Amniotic stem cell (primary cell): ENCODE measurements around the gene ACTN1.

Experiments
- DNase-seq: peaks from one replicate; lab custom pipeline; 2025; lab: John Stamatoyannopoulos, UW

Gene ACTN1

DNA sequence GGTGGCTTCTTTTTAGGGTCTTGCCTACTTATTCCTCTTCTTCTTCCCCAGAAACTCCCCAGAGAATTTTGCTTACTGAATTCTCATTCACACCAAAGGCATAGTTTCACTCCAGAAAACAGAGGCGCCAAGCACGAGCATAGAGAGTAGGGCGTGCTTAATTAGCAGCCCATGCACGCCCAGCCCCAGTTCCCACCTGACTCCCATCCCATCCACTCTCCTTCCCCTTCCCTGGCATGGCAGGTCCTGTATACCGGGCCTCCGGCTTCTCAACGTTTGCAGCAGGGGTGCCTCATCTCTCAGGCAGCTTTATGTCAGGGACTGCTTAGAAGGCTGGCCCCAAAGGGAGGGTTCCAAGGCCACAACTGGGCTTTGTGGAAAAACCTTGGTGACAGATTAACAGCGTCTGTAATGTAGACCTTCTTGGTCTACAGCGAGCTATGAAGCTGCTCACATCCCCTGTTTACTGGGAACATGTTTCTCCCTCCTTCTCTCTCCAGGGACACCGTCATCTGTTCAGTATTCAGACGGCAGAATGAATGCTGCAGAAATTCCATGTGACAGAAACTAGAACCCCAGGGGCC is 62.7 kb downstream of the ACTN1 start:
- no peak for DNase-seq

DNA sequence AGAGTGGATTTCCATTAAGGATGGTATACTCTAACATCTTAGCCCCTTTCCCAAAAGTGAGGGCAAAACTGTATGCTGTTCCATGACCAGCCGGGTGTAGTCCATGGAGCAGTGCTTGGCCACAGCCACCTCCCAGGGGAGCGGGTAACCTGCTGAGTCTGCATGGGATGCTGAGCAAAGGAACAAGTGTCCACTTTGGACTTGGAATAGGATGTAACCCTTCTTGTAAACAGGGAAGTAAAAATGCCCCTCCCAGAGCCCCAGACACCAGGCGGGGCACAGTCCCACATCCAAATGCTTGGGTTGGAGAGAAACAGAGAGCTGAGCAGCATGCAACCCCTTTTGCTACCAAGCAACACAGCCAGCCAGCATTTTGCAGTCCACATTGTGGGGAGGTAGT is 65.6 kb downstream of the ACTN1 start:
- DNase-seq: no peak

DNA sequence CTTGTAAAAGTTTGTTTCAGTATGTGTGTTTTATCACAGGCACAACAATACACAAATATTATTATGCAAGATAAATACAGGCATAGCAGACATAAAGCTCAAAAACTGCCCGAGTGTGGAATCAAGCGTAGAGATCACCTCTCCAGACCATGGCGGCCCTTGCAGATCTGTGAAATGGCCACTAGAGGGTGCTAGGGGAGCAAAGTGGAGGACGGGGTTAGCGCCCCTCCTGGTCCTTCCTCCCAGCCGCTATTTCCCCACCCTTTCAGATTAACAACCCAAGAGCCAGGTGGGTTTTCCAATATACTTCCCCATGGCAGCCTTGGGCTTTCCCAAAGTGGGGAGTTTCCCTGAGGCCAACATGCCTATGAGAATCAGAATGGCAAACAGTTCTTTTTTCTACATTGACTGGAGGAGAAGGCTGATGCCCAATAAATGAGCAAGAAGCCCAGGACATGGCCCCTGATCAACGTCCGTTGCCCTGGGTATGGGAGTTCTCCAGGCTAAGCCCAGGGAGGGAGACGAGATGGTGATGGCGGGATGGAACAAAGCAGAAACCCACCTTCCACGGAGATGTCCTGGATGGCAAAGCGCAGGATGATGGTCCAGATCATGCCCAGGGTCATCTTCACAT is 67.4 kb downstream of the ACTN1 start:
- DNase-seq: peak; percentile 70

DNA sequence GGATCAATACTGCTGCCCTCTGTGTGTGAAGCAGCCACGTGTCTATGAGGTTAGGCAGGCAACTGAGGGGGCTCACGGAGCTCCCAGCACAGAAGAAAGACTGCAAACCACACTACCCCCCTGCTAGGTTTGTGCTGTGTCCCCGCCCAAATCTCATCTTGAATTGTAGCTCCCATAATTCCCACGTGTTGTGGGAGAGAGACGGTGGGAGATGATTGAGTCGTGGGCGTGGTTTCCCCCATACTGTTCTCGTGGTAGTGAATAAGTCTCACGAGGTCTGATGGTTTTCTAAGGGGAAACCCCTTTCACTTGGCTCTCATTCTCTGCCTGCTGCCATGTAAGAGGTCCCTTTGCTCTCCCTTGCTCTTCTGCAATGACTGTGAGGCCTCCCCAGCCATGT is 68.6 kb downstream of the ACTN1 start:
- no peak for DNase-seq

DNA sequence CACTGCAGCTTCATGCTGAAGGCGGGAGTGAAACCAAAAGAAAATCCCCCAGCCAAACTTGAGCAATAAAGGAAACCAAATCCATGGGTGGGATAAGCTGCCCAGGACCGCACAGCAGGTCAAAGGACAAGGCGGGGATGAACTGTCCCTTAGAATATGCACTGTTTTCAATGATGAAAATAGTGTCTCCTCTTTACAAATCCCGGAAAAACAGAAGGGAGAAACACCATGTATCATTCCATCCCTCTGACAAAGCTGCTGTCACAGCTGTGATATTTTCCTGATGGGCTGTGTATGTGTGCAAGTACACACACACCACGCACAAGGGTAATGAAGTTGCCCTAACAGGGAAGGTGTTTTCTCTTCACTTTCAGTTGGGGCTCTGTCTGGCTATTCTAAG is 70.3 kb downstream of the ACTN1 start:
- DNase-seq: no peak

DNA sequence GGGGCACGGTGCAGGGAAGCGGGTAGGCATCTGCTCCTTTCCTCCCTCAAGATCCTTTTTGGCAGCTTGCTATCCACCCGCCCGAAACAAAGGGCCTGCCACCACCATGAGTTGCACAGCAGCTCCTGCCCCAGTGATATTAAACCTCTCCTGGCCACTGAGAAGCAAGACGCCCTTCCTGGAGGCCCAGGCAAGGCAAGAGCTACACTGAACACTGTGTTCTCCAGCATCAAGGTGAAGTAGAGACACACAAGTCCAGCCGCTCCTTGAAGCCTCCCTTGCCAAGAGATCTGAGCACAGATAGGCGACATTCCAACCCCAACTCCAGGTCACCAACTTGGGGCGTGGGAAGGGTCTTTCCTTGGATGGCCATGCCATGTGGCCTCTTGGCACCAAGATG is 70.9 kb downstream of the ACTN1 start:
- no peak for DNase-seq

DNA sequence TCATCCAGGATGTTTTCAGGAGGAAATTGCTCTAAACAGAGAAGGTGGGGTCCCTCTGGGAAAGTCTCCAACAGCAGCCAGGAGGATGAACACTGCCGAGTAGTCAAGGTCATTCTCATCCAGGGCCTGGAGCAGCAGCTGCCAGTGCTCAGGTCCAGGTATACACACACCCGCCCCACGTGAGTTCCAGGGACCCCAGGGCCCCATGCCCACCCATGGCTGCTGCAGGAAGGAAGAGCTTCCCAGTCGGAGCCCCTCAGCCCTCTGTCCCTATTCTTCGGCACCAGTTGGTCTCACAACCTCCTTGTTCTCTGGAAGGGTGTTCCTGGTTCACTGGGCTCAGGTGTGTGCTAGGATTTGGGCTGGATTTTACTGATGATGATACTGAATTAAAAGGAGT is 72.7 kb downstream of the ACTN1 start:
- no peak for DNase-seq

DNA sequence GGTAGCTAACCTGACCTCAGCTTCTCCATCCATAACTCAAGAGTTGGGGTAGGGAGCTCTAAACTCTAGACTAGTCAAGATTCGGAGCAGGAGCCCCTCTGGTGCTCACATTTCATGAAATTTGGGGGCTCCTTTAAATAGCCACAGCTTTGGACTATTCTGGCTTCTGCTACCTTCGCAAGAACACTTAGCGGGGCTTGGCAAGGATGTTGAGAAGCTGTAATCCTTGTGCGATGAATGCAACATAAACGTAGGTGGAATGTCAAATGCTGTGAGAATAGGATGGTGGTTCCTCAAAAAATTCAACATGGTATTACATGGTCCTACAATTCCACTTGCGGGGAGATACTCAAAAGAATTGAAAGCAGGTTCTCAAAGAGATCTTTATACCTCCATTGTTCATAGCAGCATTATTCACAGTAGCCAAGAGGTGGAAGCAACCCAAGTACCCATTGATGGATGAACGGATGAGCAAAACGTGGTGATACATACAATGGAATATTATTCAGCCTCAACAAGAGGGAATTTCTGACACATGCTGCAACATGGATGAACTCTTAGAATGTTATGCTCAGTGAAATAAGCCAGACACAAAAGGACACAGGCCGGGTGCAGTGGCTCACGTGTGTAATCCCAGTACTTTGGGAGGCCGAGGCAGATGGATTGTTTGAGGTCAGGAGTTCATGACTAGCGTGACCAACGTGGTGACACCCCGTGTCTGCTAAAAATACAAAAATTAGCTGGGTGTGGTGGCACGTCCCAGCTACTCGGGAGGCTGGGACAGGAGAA is 73.8 kb downstream of the ACTN1 start:
- DNase-seq: no peak

DNA sequence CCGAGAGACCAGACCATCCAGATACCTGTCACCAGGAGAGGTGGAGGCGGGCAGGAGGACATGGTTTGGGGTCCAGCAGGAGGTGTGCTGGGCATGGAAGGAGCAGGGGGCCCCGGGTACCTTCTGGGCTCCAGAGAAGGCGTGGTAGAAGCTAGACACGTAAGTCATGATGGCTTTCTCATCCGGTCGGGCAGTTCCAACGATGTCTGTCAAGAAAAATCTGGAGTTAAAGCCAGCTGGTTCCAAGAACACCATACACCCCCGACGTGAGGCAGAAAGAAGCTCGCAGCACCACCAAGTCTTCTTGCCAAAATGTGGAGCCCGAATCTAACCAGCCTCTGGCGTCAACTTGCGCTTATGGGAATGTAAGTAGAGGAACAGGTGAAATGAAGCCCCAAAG is 76.7 kb downstream of the ACTN1 start:
- no peak for DNase-seq

DNA sequence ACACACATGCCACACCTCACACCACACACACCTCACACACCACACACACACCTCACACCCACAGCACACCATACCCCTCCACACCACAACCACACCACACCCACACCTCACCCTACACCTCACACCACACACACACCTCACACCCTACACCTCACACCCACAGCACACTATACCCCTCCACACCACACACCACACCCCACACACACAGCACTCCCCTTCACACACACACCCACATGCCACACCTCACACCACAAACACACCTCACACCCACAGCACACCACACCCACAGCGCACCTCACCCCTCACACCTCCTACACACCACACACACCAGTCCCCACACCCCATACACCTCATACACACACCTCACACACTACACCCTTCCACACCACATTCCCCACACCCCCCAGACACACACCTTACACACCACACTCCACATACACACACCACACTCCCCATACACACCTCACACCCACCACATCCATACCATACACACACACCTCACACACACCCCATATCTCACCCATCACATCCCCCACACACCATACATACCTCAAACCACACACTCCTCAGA is 80.0 kb downstream of the ACTN1 start:
- no peak for DNase-seq

DNA sequence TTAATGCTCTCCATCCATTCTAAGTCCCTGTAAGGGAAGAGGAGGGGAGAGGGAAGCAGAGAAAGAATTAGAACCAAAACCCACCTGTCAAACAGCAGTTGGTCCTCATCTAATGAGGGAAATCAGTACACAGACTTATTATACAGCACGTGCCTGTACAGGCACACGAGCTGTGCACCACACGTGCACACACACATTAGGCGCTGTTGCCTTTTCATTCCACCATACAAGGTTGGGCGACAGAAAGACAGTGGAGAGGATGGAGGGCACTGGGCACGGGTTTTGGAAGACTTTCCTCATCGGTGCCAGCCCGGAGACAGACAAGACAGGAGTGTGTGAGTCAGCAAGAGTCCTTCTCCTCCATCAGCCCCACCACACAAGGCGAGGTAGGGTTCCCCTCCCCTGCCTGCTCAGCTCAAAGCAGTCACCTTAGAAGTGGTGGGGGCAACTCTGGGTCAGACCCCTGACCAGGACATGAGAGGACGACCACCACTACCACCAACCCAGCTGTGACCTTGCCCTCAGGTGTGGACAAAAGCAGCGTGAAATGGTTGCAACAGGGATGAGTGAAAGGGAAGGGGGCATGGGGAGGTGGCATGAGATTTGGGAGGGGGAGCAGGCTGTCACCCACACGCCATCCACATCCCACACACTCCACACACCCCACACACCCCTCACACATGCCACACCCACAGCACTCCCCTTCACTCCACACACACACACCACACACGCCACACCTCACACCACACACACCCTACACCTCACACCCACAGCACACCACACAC is 80.7 kb downstream of the ACTN1 start:
- no peak for DNase-seq

DNA sequence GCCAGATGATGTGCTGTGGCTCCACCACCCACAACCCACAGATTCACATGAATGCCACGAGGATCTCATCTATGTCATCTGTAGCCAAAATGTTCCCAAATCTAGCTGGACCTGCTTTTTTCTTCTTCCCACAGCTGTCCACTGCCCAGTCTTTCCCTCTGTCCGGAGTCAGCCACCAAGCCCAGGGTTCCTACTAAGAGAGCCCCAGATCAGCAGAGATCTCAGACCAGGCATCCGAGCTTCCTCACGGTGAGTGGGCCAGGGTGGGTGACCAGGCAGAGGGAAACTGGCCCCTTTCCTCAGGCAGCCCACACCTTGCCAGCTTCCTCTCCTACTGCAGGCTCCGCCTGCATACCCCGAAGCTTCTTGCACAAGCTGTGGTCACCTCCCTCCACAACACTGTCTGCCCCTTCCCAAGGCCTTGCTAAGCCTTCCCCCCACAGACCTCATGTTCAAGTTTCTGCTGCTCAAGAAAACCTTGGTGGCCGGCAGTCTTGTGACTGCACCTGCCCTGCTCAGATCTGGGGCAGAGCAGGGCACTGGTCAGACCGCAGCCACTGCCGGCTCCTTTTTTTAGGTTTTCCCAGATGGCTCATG is 81.4 kb downstream of the ACTN1 start:
- DNase-seq: no peak

DNA sequence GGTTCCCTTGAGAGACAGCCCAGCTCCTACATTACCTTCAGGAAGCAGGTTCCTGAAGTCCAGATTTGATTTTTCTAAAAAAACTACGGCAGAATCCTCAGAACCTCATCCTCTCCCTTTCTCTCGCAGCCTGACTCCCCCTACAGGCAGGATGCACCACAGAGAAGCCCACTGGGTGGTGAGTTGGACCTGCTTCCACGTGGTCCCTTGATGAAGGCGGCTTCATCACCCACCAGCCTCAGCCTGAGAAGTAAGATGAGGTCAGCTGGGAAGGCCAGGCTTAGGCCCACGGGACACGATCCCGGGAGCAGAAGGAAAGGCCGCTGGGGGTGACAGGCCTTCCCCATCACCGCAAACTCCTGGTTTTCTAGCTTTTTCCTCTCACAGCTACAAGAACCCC is 83.0 kb downstream of the ACTN1 start:
- DNase-seq: no peak

DNA sequence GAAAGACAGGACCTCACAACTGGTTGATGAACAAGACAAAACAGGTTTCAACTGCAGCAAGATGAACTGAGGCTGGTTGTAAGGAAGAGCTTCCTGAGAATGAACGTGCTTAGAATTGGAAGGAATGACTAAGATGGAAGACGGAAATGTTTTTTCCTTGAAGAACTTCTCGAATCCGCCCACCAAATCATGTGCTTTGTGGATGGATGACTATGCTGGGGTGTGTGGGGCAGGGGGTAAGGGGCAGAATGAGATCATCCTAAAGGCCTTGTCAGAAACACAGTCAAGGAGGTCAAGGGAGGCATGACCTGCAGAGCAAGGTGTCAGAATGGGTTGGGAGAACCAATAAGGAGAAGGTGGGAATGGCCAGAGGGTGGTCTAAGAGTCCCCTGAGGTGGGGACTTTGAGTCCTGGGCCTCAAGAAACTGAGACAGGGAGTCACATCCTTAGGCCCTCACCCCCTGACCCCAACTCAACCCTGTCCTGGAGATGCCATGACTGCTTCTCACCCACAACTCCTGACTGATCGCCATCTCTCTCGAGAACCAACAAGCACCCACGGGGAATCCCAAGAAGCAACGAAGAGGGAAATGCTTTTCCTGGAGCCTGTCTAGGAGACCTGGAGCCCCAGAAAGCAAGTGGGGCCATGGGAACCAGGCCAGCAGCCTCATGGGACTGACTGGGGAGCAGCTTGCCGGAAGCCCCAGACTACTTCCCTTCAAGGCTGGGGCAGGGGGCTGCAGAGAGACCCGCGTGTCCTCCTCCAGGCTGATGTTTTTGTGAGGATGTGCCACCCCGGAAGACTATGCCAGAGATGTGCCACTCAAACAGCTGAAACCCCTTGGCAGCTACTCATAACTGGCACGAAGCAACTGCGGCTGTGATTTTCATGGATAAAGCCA is 84.0 kb downstream of the ACTN1 start:
- no peak for DNase-seq

DNA sequence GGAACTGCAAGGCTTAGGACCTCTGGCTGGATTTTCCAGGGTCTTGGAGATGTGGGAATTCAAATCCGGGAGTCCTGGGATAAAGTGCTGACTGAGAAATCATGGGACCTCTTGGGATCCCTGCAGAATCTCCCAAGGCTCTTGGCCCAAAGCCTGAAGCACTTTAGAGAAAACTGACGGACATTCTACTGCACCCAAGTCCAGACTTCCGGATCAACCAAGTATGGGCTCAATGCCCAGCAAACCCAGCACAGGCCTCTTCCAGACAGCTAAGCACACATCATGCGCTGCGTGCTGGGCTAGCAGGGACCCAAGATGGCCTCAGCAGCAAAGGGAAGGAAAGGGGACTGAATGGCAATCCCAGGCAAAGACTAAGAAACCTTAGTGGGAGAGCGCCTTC is 85.0 kb downstream of the ACTN1 start:
- no peak for DNase-seq

DNA sequence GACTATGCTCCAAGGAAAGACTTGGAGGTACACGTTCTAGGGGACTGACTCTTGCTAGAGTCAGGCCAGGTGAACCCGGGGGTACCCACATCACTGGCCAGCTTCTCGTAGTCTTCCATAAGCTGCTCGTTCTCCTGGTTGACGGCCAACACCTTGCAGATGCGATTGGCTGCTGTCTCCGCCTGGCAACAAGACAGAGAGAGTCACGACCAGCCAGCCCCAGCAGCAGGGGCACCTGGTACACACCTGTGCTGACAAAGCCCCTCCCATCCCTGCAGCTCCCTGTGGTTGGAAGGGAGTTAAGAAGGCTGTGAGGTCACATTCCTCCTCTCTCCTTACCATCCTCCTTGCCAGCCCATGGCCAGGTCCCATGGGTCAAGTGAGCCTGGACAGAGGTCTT is 85.5 kb downstream of the ACTN1 start:
- DNase-seq: no peak

DNA sequence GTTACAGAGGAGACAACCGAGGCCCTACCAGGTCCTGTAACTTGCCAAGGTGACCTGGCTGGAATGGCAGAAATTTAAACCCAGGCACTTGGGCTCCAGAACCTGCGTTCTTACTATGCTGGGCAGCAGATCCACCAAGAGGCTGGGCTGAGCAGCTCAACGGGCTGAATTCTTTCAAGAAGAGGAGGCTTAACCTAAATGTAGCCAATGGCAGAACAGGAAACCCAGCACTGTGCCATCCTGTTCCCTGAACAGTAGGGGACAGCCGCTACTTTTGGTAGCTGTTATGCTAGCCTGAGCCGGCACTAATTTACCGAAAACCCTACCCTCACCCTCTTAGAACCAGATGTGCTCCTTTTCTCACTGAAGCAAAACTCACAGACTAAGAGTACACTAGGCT is 86.1 kb downstream of the ACTN1 start:
- DNase-seq: no peak

DNA sequence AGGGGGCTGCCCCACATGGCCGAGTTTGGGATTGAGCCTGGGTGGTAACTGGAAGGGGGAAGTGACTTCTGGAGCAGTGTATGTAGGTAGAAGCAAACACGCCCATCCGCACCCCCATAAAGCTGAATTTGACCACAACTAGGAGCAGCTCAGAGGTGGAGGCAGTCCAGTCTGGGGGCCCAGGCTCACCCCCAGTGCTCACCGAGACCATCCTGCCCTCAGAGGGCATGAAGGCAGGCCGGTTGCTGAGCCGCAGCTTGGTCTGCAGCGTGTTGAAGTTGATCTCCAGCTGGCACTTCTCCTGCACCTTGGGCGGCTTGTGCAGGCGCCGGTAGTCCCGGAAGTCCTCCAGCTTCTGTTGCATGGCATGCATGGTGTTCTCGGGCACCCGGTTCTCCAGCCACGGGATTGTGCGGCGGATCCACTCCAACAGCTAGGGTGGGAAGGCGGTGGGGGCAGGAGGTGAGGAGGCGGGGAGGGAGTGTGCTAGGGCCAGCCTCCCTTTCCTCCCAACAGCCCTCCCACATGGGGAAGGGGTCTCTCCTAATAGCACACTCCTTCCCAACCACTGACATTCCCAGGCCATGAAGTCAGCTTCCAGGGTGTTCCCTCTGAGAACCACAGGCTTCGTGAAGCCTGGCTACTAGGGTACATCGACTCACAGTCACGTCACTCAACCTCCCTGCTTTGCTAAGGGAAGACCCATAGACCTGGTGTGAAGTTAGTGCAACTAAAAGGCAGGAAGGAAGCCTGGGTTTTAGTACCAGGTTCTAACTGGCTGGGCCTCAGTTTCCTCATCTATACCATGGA is 87.0 kb downstream of the ACTN1 start:
- no peak for DNase-seq

DNA sequence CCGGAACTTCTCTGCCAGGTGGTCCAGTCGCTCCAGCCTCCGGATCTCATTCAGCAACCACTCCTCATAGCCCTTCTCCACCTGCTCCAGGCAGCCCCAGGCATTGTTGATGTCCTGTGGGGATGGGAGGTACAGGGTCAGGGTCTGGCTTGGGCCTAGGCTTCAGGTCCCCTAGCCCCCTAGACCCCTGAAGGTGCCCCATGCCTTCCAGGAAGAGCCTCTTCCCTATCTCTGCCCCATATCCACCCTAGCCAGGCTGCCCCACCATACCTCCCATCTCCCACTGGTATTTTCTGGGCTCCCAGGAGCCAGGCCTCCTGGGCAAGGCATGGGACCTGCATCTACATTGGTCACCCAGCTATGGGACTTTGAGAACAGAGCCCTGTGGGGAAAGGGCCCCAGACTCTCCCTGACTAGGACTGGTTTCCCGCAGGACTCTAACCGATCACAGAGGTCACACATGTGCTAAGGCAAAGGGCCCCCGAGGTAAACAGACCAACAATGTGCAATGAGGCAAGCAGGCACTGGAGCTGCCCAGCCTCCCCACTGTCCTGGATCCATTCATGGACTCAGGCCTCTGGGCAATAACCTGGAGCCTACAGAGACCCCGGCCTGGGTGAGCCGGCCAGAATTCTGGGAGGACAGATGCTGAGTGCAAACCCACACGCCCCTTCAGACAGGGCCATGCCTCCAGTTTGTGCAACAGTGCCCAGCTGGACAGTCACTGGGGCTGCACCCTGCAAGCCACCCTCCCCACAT is 88.8 kb downstream of the ACTN1 start:
- DNase-seq: no peak
